AG09319 (cell line): Measurements from ENCODE around the gene PPP1R14C.

Experiments
- DNase-seq: peaks from one replicate; pipeline ENCODE4 v3.0.0-alpha.2; 2010; ENCODE audit warnings: low read depth; ENCODE audit errors: extremely low read depth
- CTCF ChIP-seq: IDR thresholded peaks from 2 replicates; pipeline ENCODE4 v1.5.1; 2011; ENCODE audit warnings: low read depth, mild to moderate bottlenecking, inconsistent platforms, low read length, moderate library complexity

Gene PPP1R14C

GRCh38 chr6:150266963-150267685 lies 124.3 kb downstream of the PPP1R14C start:
- no peak for TF ChIP-seq CTCF
- DNase-seq = no peak

- no peak for TF ChIP-seq CTCF
- DNase-seq = no peak
These were observed 125.1 kb downstream of the PPP1R14C start for GRCh38 chr6:150267686-150268561.

- TF ChIP-seq CTCF = no peak
- DNase-seq = no peak
These were observed 126.4 kb downstream of the PPP1R14C start for GRCh38 chr6:150269130-150269856.

- DNase-seq = no peak
- TF ChIP-seq CTCF = no peak
These were observed 127.0 kb downstream of the PPP1R14C start for GRCh38 chr6:150269857-150270223.

- no peak for DNase-seq
- TF ChIP-seq CTCF = no peak
These were observed 127.6 kb downstream of the PPP1R14C start for GRCh38 chr6:150270330-150271052.

- no peak for TF ChIP-seq CTCF
- DNase-seq = no peak
These were observed 128.3 kb downstream of the PPP1R14C start for GRCh38 chr6:150271172-150271500.
